Neuronal stem cell (in vitro differentiated cells): ENCODE measurements around the gene MYO1E. TPM values are rescaled to one million over a fixed set of nuclear protein-coding genes. Genes with fewer than 3 reads are reported as not detected.

Experiments used
- DNase-seq: peaks from one replicate; pipeline ENCODE4 v3.0.0-alpha.2; 2013; ENCODE audit warnings: low spot score
- H2AFZ ChIP-seq: one replicate; pipeline ENCODE4 v1.6.1; 2013; ENCODE audit warnings: mild to moderate bottlenecking, low read length, inconsistent platforms
- H2AK5ac ChIP-seq: 2 replicates; pipeline ENCODE4 v1.6.1; 2013; ENCODE audit warnings: low read depth, mild to moderate bottlenecking, inconsistent platforms, low read length, moderate library complexity, mixed read lengths
- H2BK120ac ChIP-seq: 2 replicates; pipeline ENCODE4 v1.6.1; 2013; ENCODE audit warnings: low read depth, mild to moderate bottlenecking, inconsistent platforms, low read length, moderate library complexity, mixed read lengths
- H2BK12ac ChIP-seq: one replicate; pipeline ENCODE4 v1.6.1; 2013; ENCODE audit warnings: low read length, inconsistent platforms
- H2BK15ac ChIP-seq: 2 replicates; pipeline ENCODE4 v1.6.1; 2013; ENCODE audit warnings: mild to moderate bottlenecking, low read length, inconsistent platforms, mixed read lengths
- H2BK5ac ChIP-seq: one replicate; pipeline ENCODE4 v1.6.1; 2013; ENCODE audit warnings: inconsistent platforms, mild to moderate bottlenecking, low read length, moderate library complexity
- H3K14ac ChIP-seq: one replicate; pipeline ENCODE4 v1.6.1; 2013; ENCODE audit warnings: low read length, inconsistent platforms
- H3K18ac ChIP-seq: 2 replicates; pipeline ENCODE4 v1.6.1; 2013; ENCODE audit warnings: low read length, inconsistent platforms
- H3K23ac ChIP-seq: 2 replicates; pipeline ENCODE4 v1.6.1; 2013; ENCODE audit warnings: low read depth, mild to moderate bottlenecking, mixed read lengths, low read length, inconsistent platforms; ENCODE audit not compliant: poor library complexity
- H3K27ac ChIP-seq: replicated peaks from 3 replicates; pipeline ENCODE4 v1.5.1; 2013; ENCODE audit warnings: low read length, inconsistent platforms
- H3K27me3 ChIP-seq, 3 experiments: 2 replicates each; pipeline ENCODE4 v1.6.1; 2013; ENCODE audit warnings: low read length in 3 of 3, mild to moderate bottlenecking in 2 of 3, inconsistent platforms in 1 of 3, low read depth in 1 of 3, mixed read lengths in 1 of 3, moderate library complexity in 1 of 3; ENCODE audit not compliant: control insufficient read depth in 3 of 3, insufficient read depth in 3 of 3
- H3K36me3 ChIP-seq, 2 donors: replicated peaks in 1 of 2; 2 replicates each; pipeline ENCODE4 v1.6.1; 2013; ENCODE audit warnings: low read length in 2 of 2; ENCODE audit not compliant: control insufficient read depth in 2 of 2, insufficient read depth in 2 of 2
- H3K4ac ChIP-seq: 2 replicates; pipeline ENCODE4 v1.6.1; 2013; ENCODE audit warnings: inconsistent platforms, mild to moderate bottlenecking, low read length, moderate library complexity
- H3K4me1 ChIP-seq, 2 donors: 1 replicate in 1 of 2; 2 replicates in 1 of 2; pipeline ENCODE4 v1.6.1; 2013; ENCODE audit warnings: low read length in 2 of 2, low read depth in 1 of 2; ENCODE audit not compliant: control insufficient read depth in 2 of 2, insufficient read depth in 1 of 2
- H3K4me2 ChIP-seq: one replicate; pipeline ENCODE4 v1.6.1; 2013; ENCODE audit warnings: mild to moderate bottlenecking, low read length, inconsistent platforms; ENCODE audit not compliant: insufficient read depth, poor library complexity, severe bottlenecking
- H3K4me3 ChIP-seq, 2 donors: 2 replicates each; pipeline ENCODE4 v1.5.1; 2013; ENCODE audit warnings: low read length in 2 of 2, mild to moderate bottlenecking in 2 of 2, inconsistent platforms in 1 of 2, moderate library complexity in 1 of 2
- H3K79me1 ChIP-seq: one replicate; pipeline ENCODE4 v1.6.1; 2013; ENCODE audit warnings: low read depth, mild to moderate bottlenecking, inconsistent platforms, low read length, moderate library complexity
- H3K9ac ChIP-seq: one replicate; pipeline ENCODE4 v1.6.1; 2013; ENCODE audit warnings: mild to moderate bottlenecking, low read depth, low read length, inconsistent platforms; ENCODE audit not compliant: poor library complexity
- H3K9me3 ChIP-seq, 2 donors: replicated peaks in 1 of 2; 2 replicates each; pipeline versions ENCODE3 to v1.6.1; 2013; ENCODE audit warnings: low read length in 2 of 2, mild to moderate bottlenecking in 2 of 2, inconsistent platforms in 1 of 2, low read depth in 1 of 2, mixed read lengths in 1 of 2, moderate library complexity in 1 of 2; ENCODE audit not compliant: control insufficient read depth in 2 of 2, insufficient read depth in 1 of 2
- H4K8ac ChIP-seq: one replicate; pipeline ENCODE4 v1.6.1; 2013; ENCODE audit warnings: low read depth, mild to moderate bottlenecking, inconsistent platforms, low read length, moderate library complexity
- H4K91ac ChIP-seq: one replicate; pipeline ENCODE4 v1.6.1; 2013; ENCODE audit warnings: low read length, low read depth, mild to moderate bottlenecking, inconsistent platforms; ENCODE audit not compliant: poor library complexity
- WGBS, 2 donors: extraction: QIAGEN DNeasy Blood & Tissue Kit; methylation state at CpG; one replicate each; pipeline ENCODE4 v1.1.7; 2013; ENCODE audit warnings: missing lambda C conversion rate in 2 of 2, mixed read lengths in 1 of 2; ENCODE audit not compliant: insufficient read length in 2 of 2, insufficient replicate concordance in 1 of 2; ENCODE audit errors: extremely low coverage in 2 of 2; 5-methylcytosine and 5-hydroxymethylcytosine counted together
- polyA plus RNA-seq, 2 experiments: library from polyadenylated mRNA; stranded (reverse); fragments of 200-250 nt; gene quantifications; one replicate each; pipeline ENCODE4 v1.2.3, GENCODE V29; 2013

Gene MYO1E
- 7.1 TPM for polyA plus RNA-seq (2013, experiment 1 of 2)
- polyA plus RNA-seq (2013, experiment 2 of 2) = 7.4 TPM

GRCh38 chr15:59372352-59373211 lies at the start of gene MYO1E:
Gene MYO1E, minus strand, starts transcription at chr15:59372871. Its CDS starts 371 bp downstream, at chr15:59372500.
- Histone ChIP-seq H3K79me1 (no peaks in the 10 kb centered on the region), H3K4me2 (peak within 1 kb of the TSS; percentile 99), H2AFZ (peak within 1 kb of the TSS; percentile 97), H2BK15ac (peak within 1 kb of the TSS; percentile 97), H3K27me3 (peaks cover 0 to 7% (median 0%) of the 10 kb centered on the region in 3 experiments), H3K18ac (peak within 1 kb of the TSS; percentile 94), H4K8ac (no peak within 1 kb of the TSS), H3K36me3 (no peaks in the 10 kb centered on the region), H2AK5ac (no peak within 1 kb of the TSS), H3K4me3 (peak within 1 kb of the TSS; percentile 75 to 91), H3K4me1 (peaks cover 0 to 2% of the 10 kb centered on the region in 2 donors), H3K23ac (peak within 1 kb of the TSS; percentile 96), H2BK5ac (peak within 1 kb of the TSS; percentile 87), H3K9ac (peak within 1 kb of the TSS; percentile 93), H2BK12ac (no peak within 1 kb of the TSS), H2BK120ac (peak within 1 kb of the TSS; percentile 87), H3K4ac (no peak within 1 kb of the TSS), H3K9me3 (no peaks in the 10 kb centered on the region), H3K14ac (peak within 1 kb of the TSS; percentile 56), H4K91ac (no peak within 1 kb of the TSS), H3K27ac (peak within 1 kb of the TSS; percentile 69)
- no CpG with 5 or more reads among the region's 74 CpGs for WGBS, 2 donors
- peak; percentile 90 for DNase-seq

- Histone ChIP-seq H3K27me3 (peaks cover 0 to 6% (median 0%) of the 10 kb centered on the region in 3 experiments), H2BK5ac (no peak overlapping the region), H3K18ac (no peak overlapping the region), H4K8ac (no peak overlapping the region), H3K14ac (no peak overlapping the region), H3K23ac (no peak overlapping the region), H2AK5ac (no peak overlapping the region), H3K27ac (no peak overlapping the region), H2BK120ac (no peak overlapping the region), H2BK15ac (no peak overlapping the region), H3K4me3 (no peak overlapping the region), H3K4me1 (no peaks in the 10 kb centered on the region), H4K91ac (no peak overlapping the region), H3K36me3 (no peaks in the 10 kb centered on the region), H3K79me1 (no peaks in the 10 kb centered on the region), H2AFZ (no peak overlapping the region), H2BK12ac (no peak overlapping the region), H3K4ac (no peak overlapping the region), H3K9ac (no peak overlapping the region), H3K4me2 (no peak overlapping the region), H3K9me3 (no peaks in the 10 kb centered on the region)
- DNase-seq = no peak
- no CpG with 5 or more reads among the region's 16 CpGs for WGBS, 2 donors
Measured at GRCh38 chr15:59420986-59421618, 48.4 kb upstream of the MYO1E start.

- H3K4ac ChIP-seq = no peak overlapping the region
- no peak overlapping the region for H2BK12ac ChIP-seq
- H4K8ac ChIP-seq = no peak overlapping the region
- no peaks in the 10 kb centered on the region for H3K36me3 ChIP-seq
- H3K4me3 ChIP-seq = no peak overlapping the region
- H2AK5ac ChIP-seq = no peak overlapping the region
- no peak overlapping the region for H3K4me2 ChIP-seq
- no peak overlapping the region for H2AFZ ChIP-seq
- no peak overlapping the region for H3K14ac ChIP-seq
- WGBS, 2 donors = no CpG with 5 or more reads among the region's 3 CpGs
- H2BK5ac ChIP-seq = no peak overlapping the region
- H2BK120ac ChIP-seq = no peak overlapping the region
- no peak overlapping the region for H2BK15ac ChIP-seq
- no peak overlapping the region for H3K9ac ChIP-seq
- no peaks in the 10 kb centered on the region for H3K79me1 ChIP-seq
- H3K27ac ChIP-seq = no peak overlapping the region
- H3K27me3 ChIP-seq = peaks cover 0 to 7% (median 0%) of the 10 kb centered on the region in 3 experiments
- no peak overlapping the region for H3K23ac ChIP-seq
- H4K91ac ChIP-seq = no peak overlapping the region
- no peak overlapping the region for H3K18ac ChIP-seq
- no peaks in the 10 kb centered on the region for H3K9me3 ChIP-seq
- no peaks in the 10 kb centered on the region for H3K4me1 ChIP-seq
- DNase-seq = no peak
Measured at GRCh38 chr15:59420108-59420507, 47.4 kb upstream of the MYO1E start.

- Histone ChIP-seq H4K91ac (no peak overlapping the region), H2AFZ (no peak overlapping the region), H3K14ac (no peak overlapping the region), H2BK12ac (no peak overlapping the region), H3K23ac (no peak overlapping the region), H3K79me1 (no peaks in the 10 kb centered on the region), H3K18ac (no peak overlapping the region), H3K27ac (no peak overlapping the region), H4K8ac (no peak overlapping the region), H2BK5ac (no peak overlapping the region), H3K9me3 (no peaks in the 10 kb centered on the region), H2BK15ac (no peak overlapping the region), H3K36me3 (no peaks in the 10 kb centered on the region), H3K27me3 (peaks cover 0 to 7% (median 0%) of the 10 kb centered on the region in 3 experiments), H2BK120ac (no peak overlapping the region), H3K4me3 (no peak overlapping the region), H2AK5ac (no peak overlapping the region), H3K4me2 (no peak overlapping the region), H3K4me1 (no peaks in the 10 kb centered on the region), H3K4ac (no peak overlapping the region), H3K9ac (no peak overlapping the region)
- DNase-seq = no peak
- no CpG with 5 or more reads among the region's 1 CpG for WGBS, 2 donors
Measured at GRCh38 chr15:59419170-59419569, 46.5 kb upstream of the MYO1E start.
